WI38 (cell line): ENCODE data around the gene MAML3.

Experiments
- H3K4me3 ChIP-seq: 2 replicates; pipeline ENCODE4 v1.5.1; 2011; ENCODE audit warnings: low read depth, mild to moderate bottlenecking, control low read depth, low read length
- CTCF ChIP-seq: IDR thresholded peaks from 2 replicates; pipeline ENCODE4 v1.5.1; 2012; ENCODE audit warnings: low read depth, mild to moderate bottlenecking, control low read depth, low read length

Gene MAML3

GRCh38 chr4:139839403-139840031 lies 314.5 kb downstream of the MAML3 start:
- no peak overlapping the region for H3K4me3 ChIP-seq
- no peak for TF ChIP-seq CTCF

GRCh38 chr4:139838811-139839210 lies 315.2 kb downstream of the MAML3 start:
- TF ChIP-seq CTCF = no peak
- H3K4me3 ChIP-seq = no peak overlapping the region

GRCh38 chr4:139834981-139835391 lies 319.0 kb downstream of the MAML3 start:
- no peak overlapping the region for H3K4me3 ChIP-seq
- TF ChIP-seq CTCF = no peak

DNA sequence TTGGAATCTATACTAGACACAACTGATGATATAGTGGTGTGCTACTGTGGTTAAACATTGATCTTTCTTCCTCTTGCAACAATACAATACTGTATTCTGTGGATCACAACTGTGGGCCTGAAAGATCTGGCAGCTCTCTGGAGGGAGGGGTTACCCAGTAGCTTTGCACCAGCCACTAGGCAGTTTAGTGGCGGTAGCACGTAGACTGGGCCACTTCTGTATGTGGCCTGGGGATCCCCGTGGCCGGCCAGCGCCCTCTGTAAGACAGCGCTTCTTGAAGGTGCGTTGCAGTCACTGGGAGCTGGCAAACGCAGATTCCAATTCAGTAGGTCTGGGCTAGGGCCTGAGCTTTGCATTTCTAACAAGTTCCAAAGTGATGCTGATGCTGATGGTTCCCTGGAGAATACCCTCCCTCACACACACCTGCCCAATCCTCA lies 319.7 kb downstream of the MAML3 start:
- no peak for TF ChIP-seq CTCF
- H3K4me3 ChIP-seq = no peak overlapping the region

- H3K4me3 ChIP-seq = no peak overlapping the region
- TF ChIP-seq CTCF = no peak
Measured at GRCh38 chr4:139833151-139833910, 320.7 kb downstream of the MAML3 start.

DNA sequence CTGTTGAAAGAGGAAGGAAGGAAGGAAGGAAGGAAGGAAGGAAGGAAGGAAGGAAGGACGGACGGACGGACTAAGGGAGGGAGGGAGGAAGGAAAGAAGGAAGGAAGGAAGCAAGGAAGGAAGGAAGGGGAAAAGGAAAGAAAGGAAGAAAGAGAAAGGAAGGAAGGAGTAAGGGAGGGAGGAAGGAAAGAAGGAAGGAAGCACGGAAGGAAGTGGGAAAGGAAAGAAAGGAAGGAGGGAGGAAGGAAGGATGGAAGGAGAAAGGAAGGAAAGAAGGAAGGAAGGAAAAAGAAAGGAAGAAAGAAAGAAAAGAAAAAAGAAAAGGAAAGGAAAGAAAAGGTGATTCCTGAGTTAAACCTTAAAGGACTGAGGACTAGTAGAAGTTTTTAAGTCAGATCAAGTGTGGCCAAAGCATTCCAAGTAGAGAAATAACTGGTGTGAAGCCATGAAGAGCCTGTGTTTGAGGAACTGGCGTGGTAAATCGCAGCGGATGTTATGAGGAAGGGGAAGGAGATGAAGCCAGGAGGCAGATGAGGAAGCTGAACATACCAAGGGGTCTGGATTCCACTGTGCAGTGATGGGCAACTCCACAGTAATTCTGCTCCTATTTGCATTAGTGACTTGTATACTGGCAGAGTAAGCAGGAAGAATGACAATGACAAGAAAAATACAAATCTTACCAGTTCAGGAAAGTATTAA lies 324.9 kb downstream of the MAML3 start:
- no peak for TF ChIP-seq CTCF
- H3K4me3 ChIP-seq = no peak overlapping the region

DNA sequence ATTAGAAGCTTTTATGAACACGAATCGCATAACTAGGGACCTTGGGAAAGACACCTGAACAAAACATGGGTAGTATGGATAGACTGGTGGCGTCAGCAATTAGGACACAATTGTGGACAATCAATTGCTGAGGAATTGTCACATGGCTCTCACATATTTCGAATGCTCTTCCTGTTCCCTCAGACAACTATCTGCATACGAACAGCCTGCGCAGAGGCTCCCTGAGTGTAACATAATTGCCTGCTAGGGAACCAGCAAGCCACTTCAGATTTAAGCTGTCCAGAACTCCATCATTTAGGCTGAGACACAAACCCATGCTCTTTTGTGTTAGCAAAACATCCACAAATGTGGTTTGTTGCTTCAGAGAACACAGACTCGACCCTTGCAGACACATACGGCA lies 327.6 kb downstream of the MAML3 start:
- no peak for TF ChIP-seq CTCF
- no peak overlapping the region for H3K4me3 ChIP-seq
